Suppressor macrophage (primary cell): ENCODE results near the gene GDPGP1.
"Not testable (repeated sequence)": the region's sequence is repeated elsewhere in the genome, so short reads cannot be mapped to it uniquely, and the experiment has no call there.

Experiments
- DNase-seq, 4 experiments: peaks; one replicate each; pipeline ENCODE4 v3.0.0-alpha.2; 2020 to 2022
- total RNA-seq, 17 experiments: gene quantifications; one replicate each; lab custom pipeline; 2026; ENCODE audit warnings: mixed read lengths in 6 of 17, inconsistent platforms in 3 of 17; lab: John Stamatoyannopoulos, UW

Gene GDPGP1, protein sequence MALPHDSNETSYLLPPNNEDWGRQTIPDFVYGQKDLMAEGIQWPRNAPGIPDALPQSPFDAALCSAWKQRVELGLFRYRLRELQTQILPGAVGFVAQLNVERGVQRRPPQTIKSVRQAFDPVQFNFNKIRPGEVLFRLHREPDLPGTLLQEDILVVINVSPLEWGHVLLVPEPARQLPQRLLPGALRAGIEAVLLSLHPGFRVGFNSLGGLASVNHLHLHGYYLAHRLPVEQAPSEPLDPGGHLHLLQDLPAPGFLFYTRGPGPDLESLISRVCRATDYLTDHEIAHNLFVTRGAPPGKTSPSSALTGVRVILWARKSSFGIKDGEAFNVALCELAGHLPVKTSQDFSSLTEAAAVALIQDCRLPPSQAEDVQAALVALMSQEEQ
- total RNA-seq = 0.07 to 6.1 (median 3.7) reads per million in 17 experiments

DNA sequence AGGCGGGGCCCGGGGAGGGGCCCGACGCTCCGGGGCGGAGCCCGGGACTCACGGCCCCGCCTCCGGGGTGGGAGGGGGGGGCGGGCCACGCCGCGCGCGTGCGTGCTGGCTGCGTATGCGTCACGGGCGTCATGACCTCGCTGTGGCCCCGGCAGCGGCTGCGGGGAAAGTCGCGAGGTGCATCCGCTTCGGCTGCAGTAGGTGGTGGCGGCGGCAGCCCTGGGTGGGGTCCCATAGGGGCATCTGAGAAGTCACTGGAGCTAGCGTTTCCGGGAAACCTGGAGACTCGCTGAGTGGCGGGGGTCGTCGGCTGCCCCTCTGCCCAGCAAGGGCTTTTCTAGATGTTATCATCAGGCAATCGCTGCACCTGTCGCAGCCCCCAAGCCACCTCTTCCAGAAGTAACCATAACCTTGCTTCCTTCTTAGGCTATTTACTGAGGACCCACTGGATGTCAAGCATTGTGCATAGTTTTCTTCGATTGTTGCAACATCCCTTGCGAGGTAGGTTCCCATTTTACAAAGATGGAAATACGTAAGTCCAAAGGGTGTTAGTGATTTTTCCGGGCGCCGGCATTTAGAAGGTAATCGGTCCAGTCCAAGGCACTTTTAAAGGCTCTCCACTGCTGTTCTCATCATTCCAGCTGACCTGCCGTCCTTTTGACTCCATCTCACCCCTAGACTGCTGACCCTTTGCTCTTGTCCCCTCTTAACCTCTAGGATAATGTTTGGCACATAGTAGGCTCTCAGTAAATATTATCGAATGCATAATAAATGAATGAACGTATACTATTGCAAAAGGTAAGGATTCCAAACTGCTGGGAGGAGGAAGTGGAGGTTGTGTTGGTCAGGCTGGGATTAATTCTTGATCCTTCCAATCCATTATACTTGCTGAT is at the start of gene GDPGP1:
Gene GDPGP1, plus strand, starts transcription at position 114 of the 893 bp plus-strand sequence. CDS start 6,700 bp downstream, outside the sequence.
- DNase-seq = peak; percentile 27 to 54 (median 50)

DNA sequence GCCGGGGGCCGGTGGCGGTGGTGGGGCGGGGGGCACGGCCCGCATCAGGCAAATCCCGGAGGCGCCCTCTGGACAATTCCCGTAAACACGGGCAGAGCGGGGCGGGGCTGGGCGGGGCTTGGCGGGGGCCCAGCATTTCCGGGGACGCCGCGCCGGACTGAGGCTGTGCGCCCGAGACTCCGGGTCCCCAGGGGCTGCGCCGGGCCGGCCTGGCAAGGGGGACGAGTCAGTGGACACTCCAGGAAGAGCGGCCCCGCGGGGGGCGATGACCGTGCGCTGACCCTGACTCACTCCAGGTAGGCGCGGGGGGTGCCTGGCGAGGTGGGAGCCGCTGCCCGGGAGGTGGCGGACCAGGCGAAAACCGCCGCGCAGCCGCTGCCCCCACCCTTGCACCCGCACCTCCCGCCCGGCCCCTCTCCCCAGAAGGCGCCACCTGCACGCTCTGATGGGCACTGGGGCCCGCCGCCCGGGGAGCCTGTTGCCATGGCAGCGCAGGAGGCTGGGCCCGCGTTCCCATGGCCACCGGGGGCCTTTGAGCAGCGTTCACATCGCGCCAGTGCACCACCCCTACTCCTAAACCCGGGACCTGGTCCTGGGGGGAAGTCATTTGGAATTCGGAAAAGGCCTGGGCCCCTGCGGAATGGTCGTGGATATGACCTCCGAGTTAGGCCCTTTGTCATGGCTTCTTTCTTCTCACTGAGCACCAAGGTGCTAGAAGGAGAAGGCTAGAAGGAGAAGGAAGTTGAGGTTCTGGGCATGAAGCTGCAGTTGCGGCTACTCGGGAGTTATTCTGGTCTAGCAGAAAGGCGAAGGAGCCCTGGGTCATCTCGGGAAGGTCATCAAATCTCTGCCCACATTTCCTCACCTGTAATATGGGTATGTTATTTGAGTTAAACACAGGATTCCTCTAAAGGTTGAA is 49.0 kb upstream of the GDPGP1 start:
- peak; percentile 41 to 64 (median 52) for DNase-seq

DNA sequence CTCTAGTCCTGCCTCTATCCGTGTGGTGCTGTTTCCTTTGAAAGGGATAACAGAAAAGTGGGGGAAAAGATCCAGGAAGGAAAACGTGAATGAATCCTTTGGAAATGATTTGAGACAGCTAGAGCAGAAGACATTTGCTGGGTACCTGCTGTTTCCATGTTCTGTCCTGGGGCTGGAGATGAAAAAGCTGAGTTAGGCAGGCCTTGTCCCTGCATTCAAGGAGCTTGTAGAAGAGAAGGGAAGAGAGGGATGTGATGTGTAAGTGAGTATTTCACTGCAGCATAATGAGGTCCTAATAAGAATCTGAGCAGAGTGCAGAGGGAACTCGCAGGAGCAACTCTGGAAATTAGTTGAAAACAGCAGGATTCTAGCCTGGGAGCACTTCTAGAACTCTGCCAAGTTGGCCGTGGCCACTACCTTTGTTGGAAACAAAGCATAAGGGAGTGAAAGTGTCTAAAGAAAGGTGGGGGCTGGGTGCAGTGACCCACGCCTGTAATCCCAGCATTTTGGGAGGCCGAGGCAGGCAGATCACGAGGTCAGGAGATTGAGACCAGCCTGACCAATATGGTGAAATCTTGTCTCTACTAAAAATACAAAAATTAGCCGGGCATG is 46.6 kb upstream of the GDPGP1 start:
- DNase-seq = no peak

DNA sequence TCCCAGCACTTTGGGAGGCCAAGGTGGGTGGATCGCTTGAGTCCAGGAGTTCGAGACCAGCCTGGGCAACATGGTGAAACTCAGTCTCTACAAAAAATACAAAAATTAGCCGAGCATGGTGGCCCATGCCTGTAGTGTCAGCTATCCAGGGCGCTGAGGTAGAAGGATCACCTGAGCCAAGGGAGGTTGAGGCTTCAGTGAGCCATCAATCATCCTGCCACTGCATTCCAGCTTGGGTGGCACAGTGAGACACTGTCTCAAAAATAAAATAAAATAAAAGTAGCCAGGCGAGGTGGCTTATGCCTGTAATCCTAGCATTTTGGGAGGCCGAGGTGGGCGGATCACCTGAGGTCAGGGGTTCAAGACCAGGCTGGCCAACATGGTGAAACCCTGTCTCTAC is 45.9 kb upstream of the GDPGP1 start:
- not testable (repeated sequence) for DNase-seq

DNA sequence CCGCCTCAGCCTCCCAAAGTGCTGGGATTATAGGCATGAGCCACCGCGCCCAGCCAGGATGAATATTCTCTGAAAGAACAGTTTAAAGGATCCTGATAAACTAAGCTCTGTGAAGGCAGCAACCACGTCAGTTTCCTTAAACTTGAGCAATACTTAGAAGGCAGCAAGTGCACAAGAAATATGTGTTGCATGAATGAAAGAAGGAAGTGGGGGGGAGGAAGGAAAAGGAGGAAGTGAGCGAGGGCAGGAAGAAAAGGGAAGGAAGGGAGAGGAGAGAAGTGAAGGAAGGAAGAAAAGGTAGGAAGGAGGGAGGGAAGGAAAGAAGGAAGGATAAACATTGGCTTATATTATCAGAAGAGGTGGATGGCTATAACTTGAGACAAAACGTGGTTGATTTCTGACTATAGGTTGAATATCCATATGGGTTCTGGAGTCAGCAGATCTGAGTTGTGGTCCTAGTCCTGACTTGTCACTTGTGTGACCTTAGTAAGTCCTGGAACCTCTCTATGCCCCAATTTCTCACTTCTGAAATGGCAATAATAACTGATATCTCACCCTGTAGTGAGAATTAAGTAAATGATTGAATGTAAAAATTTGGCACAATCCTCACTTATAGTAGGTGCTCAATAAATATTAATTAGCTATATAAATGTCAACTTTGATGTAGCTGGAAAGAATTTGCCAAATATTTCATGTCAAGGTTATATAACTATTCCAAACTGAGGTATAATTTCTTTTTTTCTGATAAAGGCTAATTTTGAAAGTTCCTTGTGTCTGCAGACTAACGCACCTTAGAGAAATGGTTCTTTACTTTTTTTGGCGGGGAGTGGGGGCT is 44.9 kb upstream of the GDPGP1 start:
- DNase-seq = peak; percentile 66 to 89 (median 80)

DNA sequence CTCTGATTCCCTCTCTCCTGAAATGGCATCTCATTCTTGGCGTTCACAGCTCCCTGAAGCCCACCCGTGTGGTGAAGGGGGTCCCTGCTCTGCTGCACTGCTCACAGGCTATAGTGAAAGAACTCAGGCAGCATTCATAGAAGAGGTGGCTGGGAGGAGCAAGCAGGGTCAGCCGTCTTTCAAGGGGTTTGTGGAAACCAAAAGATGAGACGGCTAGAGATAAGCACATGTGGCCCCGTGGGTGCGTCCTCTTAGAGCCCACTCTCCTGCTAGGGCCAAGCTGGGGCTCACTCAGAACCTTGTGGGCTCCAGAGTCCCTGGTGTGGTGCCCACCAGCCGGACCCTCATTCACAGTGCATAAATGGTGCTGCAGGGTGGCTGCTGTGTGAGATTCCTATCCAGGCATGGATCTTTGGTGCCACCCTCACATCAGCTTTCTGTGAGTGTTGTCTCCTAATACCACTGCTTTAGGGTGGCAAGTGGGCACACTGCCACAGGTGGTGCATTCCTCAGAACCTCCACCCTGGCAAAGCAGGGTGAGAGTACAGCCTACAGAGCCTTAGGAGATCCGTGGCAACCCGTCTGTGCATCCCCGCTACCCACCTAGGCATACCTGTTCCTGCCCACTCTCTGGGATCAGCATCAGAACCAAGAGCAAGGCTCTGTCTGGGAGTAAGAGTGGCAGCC is 44.1 kb upstream of the GDPGP1 start:
- DNase-seq = no peak

DNA sequence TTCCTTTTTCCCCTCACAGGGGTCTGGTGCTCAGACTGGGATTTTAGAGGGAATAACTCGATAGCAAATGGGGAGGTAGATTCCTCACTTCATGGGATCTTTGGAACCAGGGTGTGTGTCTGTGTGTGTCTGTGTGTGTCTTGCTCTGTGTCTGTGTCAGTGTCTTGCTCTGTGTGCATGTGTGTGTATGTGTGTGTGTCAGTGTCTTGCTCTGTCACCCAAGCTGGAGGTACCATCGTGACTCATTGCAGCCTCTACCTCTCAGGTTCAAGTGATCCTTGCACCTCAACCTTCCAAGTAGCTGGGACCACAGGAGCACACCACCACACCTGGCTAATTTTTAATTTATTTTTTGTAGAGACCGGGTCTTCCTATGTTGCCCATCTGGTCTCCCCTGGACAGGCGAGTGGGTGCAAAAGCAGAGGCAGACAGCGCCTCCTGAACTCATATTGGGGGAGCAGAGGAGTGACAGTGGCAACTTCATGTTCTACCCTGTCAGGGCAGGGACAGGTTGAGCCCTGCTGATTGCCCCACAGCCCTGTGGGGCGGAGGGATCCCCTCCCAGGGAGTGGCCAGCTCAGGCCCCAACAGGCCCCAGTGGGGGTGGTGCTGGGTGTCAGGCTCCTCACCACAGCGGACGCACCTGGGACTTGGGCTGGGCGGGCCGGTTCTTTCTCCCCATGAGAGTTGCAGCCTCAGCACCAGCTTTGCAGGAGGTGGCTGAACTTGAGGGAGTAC is 43.2 kb upstream of the GDPGP1 start:
- DNase-seq = no peak

DNA sequence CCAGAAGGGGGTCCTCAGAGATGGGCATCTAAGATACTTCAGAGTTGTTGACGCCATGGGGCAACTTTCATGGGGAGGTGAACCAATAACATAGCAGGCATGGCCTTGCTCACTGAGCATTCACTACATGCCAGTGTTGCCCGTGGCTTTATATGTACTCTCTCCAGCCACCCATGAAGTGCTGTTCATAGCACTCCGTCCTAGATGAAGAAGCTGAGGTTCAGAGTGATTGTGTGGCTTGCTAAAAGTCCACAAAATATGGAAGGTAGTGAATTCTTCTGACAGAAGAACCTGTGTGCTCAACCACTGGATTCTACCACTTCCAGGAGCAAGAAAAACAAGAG is 42.7 kb upstream of the GDPGP1 start:
- no peak for DNase-seq

DNA sequence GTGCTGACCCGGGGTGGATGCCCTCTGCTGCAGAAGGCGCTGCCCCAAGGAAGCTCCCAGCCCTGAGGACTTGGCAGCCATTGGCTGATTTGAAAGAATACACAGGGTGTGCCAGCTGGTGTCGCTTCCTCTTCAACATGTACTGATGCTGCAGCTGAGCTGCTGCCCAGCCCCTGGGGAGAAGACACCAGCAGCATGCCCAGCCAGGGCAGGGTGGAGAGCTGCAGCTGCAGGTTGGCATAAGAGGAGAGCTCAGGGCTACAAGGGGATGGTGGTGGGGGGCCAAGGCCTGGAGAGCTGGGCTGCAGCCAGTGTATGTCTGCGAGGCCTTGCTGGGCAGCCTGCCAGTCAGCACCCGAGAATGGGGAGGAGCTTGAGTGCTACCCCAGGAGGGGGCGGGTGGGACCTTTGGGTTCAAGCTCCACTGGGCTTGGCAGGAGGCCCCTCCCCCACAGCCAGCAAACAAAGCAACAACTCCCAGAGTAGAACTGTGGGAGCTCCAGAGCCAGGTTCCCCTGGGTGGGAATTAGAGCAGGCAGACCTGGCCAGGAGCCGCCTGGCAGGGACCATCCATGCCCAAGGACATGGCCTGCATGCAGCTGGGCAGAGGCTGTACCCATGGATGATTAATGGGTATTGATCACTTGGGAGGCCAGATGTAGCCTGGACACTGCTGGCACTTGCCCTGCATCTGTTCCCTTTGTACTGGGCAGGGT is 42.1 kb upstream of the GDPGP1 start:
- peak; percentile 63 to 80 (median 77) for DNase-seq

DNA sequence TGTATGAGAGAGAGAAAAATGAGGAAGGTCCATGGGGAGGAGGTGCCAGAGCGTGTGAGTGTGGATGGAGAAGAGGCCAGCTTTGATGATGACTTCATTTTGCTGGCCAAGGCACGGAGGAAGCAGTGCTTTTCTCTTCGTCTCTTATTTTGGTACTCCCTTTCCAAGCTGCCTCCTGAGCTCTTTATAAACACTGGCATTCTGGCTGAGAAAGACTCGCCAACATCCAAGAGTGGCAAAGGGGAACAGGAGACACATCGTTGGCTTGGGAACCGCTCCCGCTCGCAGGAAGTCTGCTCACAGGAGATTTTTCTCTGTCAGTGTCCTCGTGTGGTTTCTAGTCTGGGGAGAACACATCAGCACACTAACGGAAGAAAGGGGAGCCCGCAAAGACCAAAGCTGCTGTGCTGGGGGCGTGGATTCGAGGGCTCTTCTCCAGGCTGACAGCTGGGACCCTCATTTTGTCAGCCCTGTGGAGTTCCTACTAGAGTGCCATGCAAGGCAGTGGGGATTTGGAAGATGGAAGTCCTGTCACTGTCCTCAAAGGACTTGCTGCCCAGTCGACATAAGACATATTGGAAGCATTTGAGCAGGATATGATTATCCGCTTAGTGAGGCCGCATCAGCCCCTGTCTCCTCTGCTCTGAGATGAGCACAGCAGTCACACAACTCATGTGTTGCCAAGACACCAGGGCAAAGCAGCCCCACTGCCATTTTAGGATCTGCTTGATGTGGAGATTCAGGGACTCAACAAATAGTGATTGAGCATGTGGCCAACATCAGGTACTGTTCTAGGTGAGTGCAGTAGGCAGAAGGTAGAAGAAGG is 40.8 kb upstream of the GDPGP1 start:
- DNase-seq = peak; percentile 70 to 81 (median 78)

DNA sequence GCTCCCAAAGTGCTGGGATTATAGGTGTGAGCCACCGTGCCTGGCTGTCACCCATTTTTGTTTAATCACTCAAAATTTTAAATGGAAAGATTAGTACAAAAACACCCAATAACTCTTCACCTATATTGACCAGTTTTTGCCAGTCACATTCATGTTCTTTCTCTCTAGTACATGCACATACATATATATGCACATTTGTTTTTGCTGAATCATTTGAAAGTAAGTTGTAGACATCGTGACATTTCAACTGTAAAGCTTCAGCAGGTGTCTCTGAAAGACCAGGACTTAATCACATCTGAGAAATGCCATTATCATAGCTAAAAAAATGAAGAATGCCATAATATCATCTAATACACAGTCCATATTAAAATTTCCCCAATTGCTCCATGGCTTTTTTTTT is 39.4 kb upstream of the GDPGP1 start:
- no peak for DNase-seq

DNA sequence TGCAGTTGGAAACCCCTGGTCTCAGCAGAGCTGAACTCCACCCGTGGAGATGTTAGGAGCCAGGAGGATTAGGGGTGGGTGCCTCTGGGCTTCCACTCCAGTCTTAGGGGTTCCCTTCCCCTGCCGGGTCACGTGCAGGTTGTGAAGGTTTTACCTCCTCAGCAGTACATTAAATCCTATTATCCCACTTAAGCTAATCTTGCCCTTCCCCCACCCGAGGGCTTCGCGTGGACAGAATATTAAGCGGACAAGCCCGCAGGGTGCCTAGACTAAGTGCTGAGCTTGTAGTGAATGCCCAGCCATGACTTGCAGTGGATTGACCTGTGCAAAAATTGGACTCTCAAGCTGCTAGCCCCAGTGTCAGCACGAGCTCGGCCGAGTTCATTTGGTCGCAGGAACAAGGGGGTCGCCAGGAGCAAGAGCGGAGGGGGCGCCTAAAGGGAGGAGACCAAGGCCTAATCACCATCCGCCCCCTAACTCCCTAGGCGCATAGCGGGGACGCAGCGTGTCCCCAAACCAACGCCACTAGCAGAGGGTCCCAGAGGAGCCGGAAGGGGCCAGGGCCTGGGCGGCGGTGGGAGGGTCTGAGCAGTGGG is 33.4 kb upstream of the GDPGP1 start:
- DNase-seq = peak in 1 of 4 experiments; percentile 29

DNA sequence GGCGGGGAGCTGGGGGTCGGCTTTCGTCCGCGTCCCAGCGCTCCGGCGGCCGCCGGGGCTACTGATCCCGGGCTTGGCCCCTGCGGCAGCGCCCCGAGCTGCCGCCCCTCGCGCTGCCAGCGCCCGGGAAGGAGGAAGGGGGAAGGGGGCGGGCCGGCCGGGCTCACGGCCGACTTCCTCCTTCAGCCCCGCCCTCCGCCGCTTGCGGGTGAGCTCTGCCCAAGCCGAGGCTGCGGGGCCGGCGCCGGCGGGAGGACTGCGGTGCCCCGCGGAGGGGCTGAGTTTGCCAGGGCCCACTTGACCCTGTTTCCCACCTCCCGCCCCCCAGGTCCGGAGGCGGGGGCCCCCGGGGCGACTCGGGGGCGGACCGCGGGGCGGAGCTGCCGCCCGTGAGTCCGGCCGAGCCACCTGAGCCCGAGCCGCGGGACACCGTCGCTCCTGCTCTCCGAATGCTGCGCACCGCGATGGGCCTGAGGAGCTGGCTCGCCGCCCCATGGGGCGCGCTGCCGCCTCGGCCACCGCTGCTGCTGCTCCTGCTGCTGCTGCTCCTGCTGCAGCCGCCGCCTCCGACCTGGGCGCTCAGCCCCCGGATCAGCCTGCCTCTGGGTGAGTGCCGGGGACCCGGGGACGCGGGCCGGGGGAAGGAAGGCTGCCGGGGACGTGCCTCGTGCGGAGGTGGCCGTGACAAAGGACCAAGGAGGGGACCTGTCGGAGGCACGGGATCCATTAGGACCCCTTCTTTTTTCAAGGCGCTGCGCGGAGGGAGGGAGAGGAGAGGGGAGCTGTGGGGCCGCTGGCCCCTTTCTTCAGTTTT is 32.7 kb upstream of the GDPGP1 start, which contains the start of gene SEMA4B:
Gene SEMA4B, plus strand, starts transcription at position 201 of the 814 bp plus-strand sequence. Its CDS starts 249 bp downstream, at position 450.
- DNase-seq = peak; percentile 78 to 92 (median 88)

DNA sequence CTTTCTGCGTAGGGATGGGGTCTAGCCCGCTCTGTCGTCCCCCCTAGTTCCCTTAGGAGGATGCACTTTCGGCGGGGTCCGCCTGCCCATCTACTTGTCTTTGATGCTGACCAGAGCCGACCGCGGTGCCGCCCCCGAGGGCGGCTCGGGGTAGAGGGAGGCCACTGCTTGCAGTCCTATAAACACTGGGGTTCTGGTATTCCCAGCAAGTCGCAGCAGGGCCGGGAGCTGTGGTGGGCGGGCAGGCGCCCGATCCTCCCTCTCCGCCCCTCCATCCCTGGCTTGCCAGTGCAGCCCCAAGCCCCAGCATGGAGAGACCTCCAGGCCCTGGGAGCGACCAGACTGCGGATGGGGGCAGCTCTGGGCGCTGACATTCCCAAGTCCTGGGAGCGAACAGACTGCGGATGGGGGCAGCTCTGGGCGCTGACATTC is 32.0 kb upstream of the GDPGP1 start:
- DNase-seq = peak in 1 of 4 experiments; percentile 28

DNA sequence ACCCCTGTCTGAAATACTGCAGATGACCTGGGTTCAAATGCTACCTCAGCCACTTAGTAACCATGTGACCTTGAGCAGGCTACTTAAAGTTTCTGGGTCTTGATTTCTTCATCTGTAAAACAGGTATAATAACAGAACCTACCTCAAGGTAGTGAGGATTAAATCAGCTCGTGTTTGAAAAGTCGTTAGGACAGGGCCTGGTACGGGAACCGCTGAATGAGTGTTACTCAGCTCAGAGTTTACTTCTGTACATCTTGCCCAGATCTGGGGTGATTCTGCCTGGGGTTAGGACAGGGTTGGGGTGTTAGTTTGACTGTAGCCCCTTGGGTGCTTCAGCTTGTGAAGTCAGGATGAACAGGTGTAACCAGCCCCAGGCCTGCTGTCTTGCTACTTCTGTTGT is 31.1 kb upstream of the GDPGP1 start:
- no peak for DNase-seq

DNA sequence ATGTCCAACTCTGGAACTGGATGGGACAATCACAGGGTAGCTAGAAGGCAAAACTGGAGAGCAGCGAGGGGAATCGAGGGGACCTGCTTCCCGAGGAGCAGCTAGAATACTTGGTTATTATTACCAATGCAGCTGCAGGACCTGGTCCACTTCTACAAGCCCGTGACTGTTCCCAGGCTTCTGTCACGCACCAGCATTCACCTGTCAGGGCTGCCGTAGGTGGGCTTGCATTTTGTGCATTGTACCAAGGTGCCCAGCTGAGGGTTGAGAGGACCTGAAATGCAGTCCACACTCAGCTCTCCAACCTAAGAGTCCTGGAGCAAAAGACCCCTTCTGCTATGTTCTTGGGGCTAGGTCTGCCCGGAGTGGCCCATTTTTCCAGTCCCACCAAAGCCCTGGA is 30.5 kb upstream of the GDPGP1 start:
- DNase-seq = no peak
